Measurements from ENCODE around the gene CD300A.

Gene CD300A

GRCh38 chr17:74466111-74466827, at the start of gene CD300A:
TSS of gene CD300A (plus strand) at chr17:74466634. CDS start at chr17:74466704, 70 bp downstream.
- no peak for DNase-seq (ENCODE audit: low read depth in 3 of 3, low spot score in 1 of 3)

GRCh38 chr17:74417178-74418045, 49.0 kb upstream of the CD300A start:
- no peak for DNase-seq (ENCODE audit: low read depth in 3 of 3, low spot score in 1 of 3)

- no peak for DNase-seq (ENCODE audit: low read depth in 3 of 3, low spot score in 1 of 3)
These were observed 46.5 kb upstream of the CD300A start for GRCh38 chr17:74419928-74420411.

GRCh38 chr17:74424117-74424516, 42.3 kb upstream of the CD300A start:
- no peak for DNase-seq (ENCODE audit: low read depth in 3 of 3, low spot score in 1 of 3)

GRCh38 chr17:74424657-74425056, 41.8 kb upstream of the CD300A start:
- no peak for DNase-seq (ENCODE audit: low read depth in 3 of 3, low spot score in 1 of 3)

- DNase-seq (ENCODE audit: low read depth in 3 of 3, low spot score in 1 of 3), result no peak
These were observed 39.8 kb upstream of the CD300A start for GRCh38 chr17:74426551-74427047.

GRCh38 chr17:74427048-74427762, 39.2 kb upstream of the CD300A start:
- no peak for DNase-seq (ENCODE audit: low read depth in 3 of 3, low spot score in 1 of 3)

- DNase-seq (ENCODE audit: low read depth in 3 of 3, low spot score in 1 of 3), result no peak
These were observed 38.7 kb upstream of the CD300A start for GRCh38 chr17:74427763-74428153.

- no peak for DNase-seq (ENCODE audit: low read depth in 3 of 3, low spot score in 1 of 3)
These were observed 36.6 kb upstream of the CD300A start for GRCh38 chr17:74429604-74430384.

GRCh38 chr17:74430385-74430705, 36.1 kb upstream of the CD300A start:
- no peak for DNase-seq (ENCODE audit: low read depth in 3 of 3, low spot score in 1 of 3)

- no peak for DNase-seq (ENCODE audit: low read depth in 3 of 3, low spot score in 1 of 3)
These were observed 35.5 kb upstream of the CD300A start for GRCh38 chr17:74430706-74431567.

GRCh38 chr17:74431568-74432423, 34.6 kb upstream of the CD300A start, which contains the start of gene GPRC5C:
TSS of gene GPRC5C (plus strand) at chr17:74432088. CDS start at chr17:74439777, 7,689 bp downstream.
- DNase-seq (ENCODE audit: low read depth in 3 of 3, low spot score in 1 of 3), result peak in 1 of 3 donors; percentile 20

GRCh38 chr17:74432424-74432690, 34.1 kb upstream of the CD300A start:
- DNase-seq (ENCODE audit: low read depth in 3 of 3, low spot score in 1 of 3), result no peak

- no peak for DNase-seq (ENCODE audit: low read depth in 3 of 3, low spot score in 1 of 3)
These were observed 33.6 kb upstream of the CD300A start for GRCh38 chr17:74432766-74433391.

- no peak for DNase-seq (ENCODE audit: low read depth in 3 of 3, low spot score in 1 of 3)
These were observed 32.9 kb upstream of the CD300A start for GRCh38 chr17:74433421-74434121.

GRCh38 chr17:74435775-74436359, 30.6 kb upstream of the CD300A start:
- no peak for DNase-seq (ENCODE audit: low read depth in 3 of 3, low spot score in 1 of 3)

GRCh38 chr17:74437702-74438101, 28.7 kb upstream of the CD300A start:
- DNase-seq (ENCODE audit: low read depth in 3 of 3, low spot score in 1 of 3), result no peak

All from stimulated activated CD4-positive, alpha-beta T cell treated with anti-CD3 and anti-CD28 coated beads, TNF-alpha, amount 100 ng/mL, for 1 hour (primary cell).